ENCODE data around the gene CHCHD3.
A peak's percentile ranks its signal among the peaks of the same experiment; 100 is the strongest.

Gene CHCHD3

GRCh38 chr7:133076142-133076541 is 5.7 kb downstream of the CHCHD3 start (continued):
- TF ChIP-seq ZNF549 (tag by site-specific recombination; IDR thresholded peaks at IDR 0.05) (no peak), ZNF223 (tag by site-specific recombination; IDR thresholded peaks at IDR 0.05) (no peak), GFI1B (tag by site-specific recombination; IDR thresholded peaks at IDR 0.05) (no peak), ZNF138 (tag by site-specific recombination; IDR thresholded peaks at IDR 0.05; ENCODE audit: borderline replicate concordance) (no peak), ZNF639 (tag by site-specific recombination; IDR thresholded peaks at IDR 0.05) (no peak), ZNF837 (tag by site-specific recombination; IDR thresholded peaks at IDR 0.05) (no peak), ZNF843 (tag by site-specific recombination; IDR thresholded peaks at IDR 0.05) (no peak)

- Histone ChIP-seq H3K4me3 (ENCODE audit: low read depth, low read length) (no peak overlapping the region), H3K9me3 (ENCODE audit: control insufficient read depth, insufficient read depth, low read depth, low read length) (no peaks in the 10 kb centered on the region), H3K36me3 (ENCODE audit: control insufficient read depth in 2 of 2, insufficient read depth in 1 of 2, low read length in 2 of 2) (peaks cover 19 to 27% of the 10 kb centered on the region in 2 experiments), H3K4me1 (ENCODE audit: control insufficient read depth, insufficient read depth, low read length) (no peaks in the 10 kb centered on the region; the same call in 1 of the 2 replicates), H3K27ac (ENCODE audit: extremely low read depth, low read depth, low read length) (no peak overlapping the region)
- TF ChIP-seq ZNF48 (tag by site-specific recombination; IDR thresholded peaks at IDR 0.05) (no peak), ZNF677 (tag by site-specific recombination; IDR thresholded peaks at IDR 0.05) (0 out of 2 replicates have a peak, but pooled peaks have one; percentile 33)
- CTCF ChIA-PET, result interaction anchor here (1.1 kb wide), 1 partner anchor 8 kb away, joined by 3 read pairs; no protein-coding TSS in a partner anchor
- POLR2A ChIA-PET, result interaction anchor here (1.2 kb wide), 1 partner anchor 11 kb away, joined by 3 read pairs; the partner anchor contains the start of gene CHCHD3
These were observed 10.4 kb downstream of the CHCHD3 start for GRCh38 chr7:133071506-133071905.

- Histone ChIP-seq H3K36me3 (ENCODE audit: control insufficient read depth in 2 of 2, insufficient read depth in 1 of 2, low read length in 2 of 2) (peaks cover 19 to 29% of the 10 kb centered on the region in 2 experiments), H3K4me3 (ENCODE audit: low read depth, low read length) (no peak overlapping the region), H3K4me1 (ENCODE audit: control insufficient read depth, insufficient read depth, low read length) (no peaks in the 10 kb centered on the region), H3K9me3 (ENCODE audit: control insufficient read depth, insufficient read depth, low read depth, low read length) (no peaks in the 10 kb centered on the region), H3K27ac (ENCODE audit: extremely low read depth, low read depth, low read length) (no peak overlapping the region)
- ChIA-PET POLR2A (interaction anchor here (1.2 kb wide), 1 partner anchor 12 kb away, joined by 3 read pairs; the partner anchor contains the start of gene CHCHD3), CTCF (no interaction called here)
- TF ChIP-seq KLF17 (tag by site-specific recombination; IDR thresholded peaks at IDR 0.05) (peak; percentile 64; the same call in 1 of the 2 replicates), ZNF280D (tag by site-specific recombination; IDR thresholded peaks at IDR 0.05) (no peak), OSR2 (tag by site-specific recombination; IDR thresholded peaks at IDR 0.05) (peak; percentile 59; the same call in 1 of the 2 replicates)
These were observed 11.3 kb downstream of the CHCHD3 start for GRCh38 chr7:133070562-133070961.

GRCh38 chr7:133065301-133065700 is 16.6 kb downstream of the CHCHD3 start:
- Histone ChIP-seq H3K9me3 (ENCODE audit: control insufficient read depth, insufficient read depth, low read depth, low read length) (no peaks in the 10 kb centered on the region), H3K4me1 (ENCODE audit: control insufficient read depth, insufficient read depth, low read length) (no peaks in the 10 kb centered on the region), H3K4me3 (ENCODE audit: low read depth, low read length) (no peak overlapping the region), H3K27ac (ENCODE audit: extremely low read depth, low read depth, low read length) (no peak overlapping the region), H3K36me3 (ENCODE audit: control insufficient read depth in 2 of 2, insufficient read depth in 1 of 2, low read length in 2 of 2) (peaks cover 19 to 24% of the 10 kb centered on the region in 2 experiments)
- CTCF ChIA-PET, result no interaction called here
- POLR2A ChIA-PET, result no interaction called here
- TF ChIP-seq ZBTB8A (tag by site-specific recombination; IDR thresholded peaks at IDR 0.05), result no peak
- no peak for TF ChIP-seq AEBP2 (tag by site-specific recombination; IDR thresholded peaks at IDR 0.05; ENCODE audit: borderline replicate concordance)
- TF ChIP-seq ZNF747 (tag by site-specific recombination; IDR thresholded peaks at IDR 0.05), result no peak
- TF ChIP-seq ZNF830 (tag by site-specific recombination; IDR thresholded peaks at IDR 0.05; ENCODE audit: low read depth), result no peak
- no peak for TF ChIP-seq ZNF2 (tag by site-specific recombination; IDR thresholded peaks at IDR 0.05)
- TF ChIP-seq ZNF138 (tag by site-specific recombination; IDR thresholded peaks at IDR 0.05; ENCODE audit: borderline replicate concordance), result no peak
- TF ChIP-seq BCL6B (tag by site-specific recombination; IDR thresholded peaks at IDR 0.05), result no peak
